DOHH2 (cell line): ENCODE results near the gene LPIN3.

Source experiments
- H3F3A ChIP-seq: fragments of 200-600 bp; sonication (generic), shearing (Covaris generic); 2 replicates; pipeline ENCODE4 v1.6.0; 2016; ENCODE audit warnings: antibody characterized with exemption, mild to moderate bottlenecking; ENCODE audit not compliant: control insufficient read depth, insufficient read depth
- H3K27ac ChIP-seq: fragments of 200-600 bp; sonication (generic); 2 replicates; pipeline ENCODE4 v1.5.1; 2014; ENCODE audit warnings: low read depth, mild to moderate bottlenecking, low read length, moderate library complexity
- H3K27me3 ChIP-seq: fragments of 200-600 bp; sonication (generic); 2 replicates; pipeline ENCODE4 v1.6.1; 2014; ENCODE audit warnings: mild to moderate bottlenecking, low read length, mixed read lengths; ENCODE audit not compliant: control insufficient read depth
- H3K36me3 ChIP-seq: fragments of 200-600 bp; sonication (generic); 2 replicates; pipeline ENCODE4 v1.6.1; 2014; ENCODE audit warnings: mild to moderate bottlenecking, low read length, moderate library complexity, mixed read lengths; ENCODE audit not compliant: control insufficient read depth
- H3K4me1 ChIP-seq: fragments of 200-600 bp; sonication (generic); 2 replicates; pipeline ENCODE4 v1.6.1; 2014; ENCODE audit warnings: mild to moderate bottlenecking, low read length, mixed read lengths; ENCODE audit not compliant: control insufficient read depth
- H3K4me2 ChIP-seq: fragments of 200-600 bp; sonication (generic); 2 replicates; pipeline ENCODE4 v1.6.0; 2014; ENCODE audit warnings: mild to moderate bottlenecking, low read length, moderate library complexity
- H3K4me3 ChIP-seq: fragments of 200-600 bp; sonication (generic); 2 replicates; pipeline ENCODE4 v1.5.1; 2014; ENCODE audit warnings: mild to moderate bottlenecking, low read length, mixed read lengths
- H3K79me2 ChIP-seq: fragments of 200-600 bp; sonication (generic); 2 replicates; pipeline ENCODE4 v1.6.1; 2014; ENCODE audit warnings: mild to moderate bottlenecking, low read length, mixed read lengths; ENCODE audit not compliant: control insufficient read depth
- H3K9me2 ChIP-seq: fragments of 200-600 bp; sonication (generic); replicated peaks from 2 replicates; pipeline ENCODE4 v1.6.1; 2014; ENCODE audit warnings: mild to moderate bottlenecking, low read length, mixed read lengths; ENCODE audit not compliant: control insufficient read depth
- H3K9me3 ChIP-seq: fragments of 200-600 bp; sonication (generic); 2 replicates; pipeline ENCODE4 v1.6.1; 2014; ENCODE audit warnings: antibody characterized with exemption, low read length, mixed read lengths; ENCODE audit not compliant: control insufficient read depth, insufficient read depth
- H4K20me1 ChIP-seq: fragments of 200-600 bp; sonication (generic); 2 replicates; pipeline ENCODE4 v1.6.0; 2014; ENCODE audit warnings: low read depth, mild to moderate bottlenecking, antibody characterized with exemption, low read length, moderate library complexity; ENCODE audit not compliant: control insufficient read depth, insufficient read depth
- EZH2phosphoT487 ChIP-seq: fragments of 200-600 bp; sonication (generic); IDR thresholded peaks from 2 replicates; pipeline ENCODE4 v1.6.1; 2017; ENCODE audit warnings: borderline replicate concordance, mild to moderate bottlenecking, antibody characterized with exemption, low read length, moderate library complexity, mixed read lengths
- TF ChIP-seq, protein P1 (sequence below): fragments of 200-600 bp; sonication (generic); IDR thresholded peaks from one replicate; pipeline ENCODE4 v1.5.1; 2014; ENCODE audit warnings: antibody characterized with exemption, mild to moderate bottlenecking, low read depth, low read length; ENCODE audit not compliant: poor library complexity, severe bottlenecking

Gene LPIN3

DNA sequence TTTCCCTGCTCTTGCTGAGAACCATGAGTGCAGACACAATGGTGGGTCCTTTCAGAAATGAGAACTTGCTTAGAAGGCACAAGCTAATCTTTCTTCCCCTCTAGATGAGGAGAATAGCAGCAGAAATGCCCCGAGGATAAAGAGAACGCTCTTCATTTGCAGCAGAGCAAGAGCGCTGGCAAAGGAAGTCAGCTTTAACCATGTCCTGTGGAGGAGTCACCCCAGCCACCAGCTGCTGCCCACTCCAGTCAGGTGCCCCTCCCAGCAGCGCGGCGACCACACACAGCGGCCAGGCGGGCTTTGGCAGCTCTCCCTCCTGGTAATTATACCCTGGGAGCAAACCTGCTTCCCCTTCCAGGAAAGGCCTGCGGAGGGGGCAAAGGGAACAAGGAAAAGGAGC is 68.4 kb downstream of the LPIN3 start:
- no peak overlapping the region for H3K4me2 ChIP-seq
- no peaks in the 10 kb centered on the region for H3K79me2 ChIP-seq
- H3K27me3 ChIP-seq, result no peaks in the 10 kb centered on the region
- no peak overlapping the region for H3K27ac ChIP-seq
- TF ChIP-seq EZH2phosphoT487, result no peak
- TF ChIP-seq, protein P1, sequence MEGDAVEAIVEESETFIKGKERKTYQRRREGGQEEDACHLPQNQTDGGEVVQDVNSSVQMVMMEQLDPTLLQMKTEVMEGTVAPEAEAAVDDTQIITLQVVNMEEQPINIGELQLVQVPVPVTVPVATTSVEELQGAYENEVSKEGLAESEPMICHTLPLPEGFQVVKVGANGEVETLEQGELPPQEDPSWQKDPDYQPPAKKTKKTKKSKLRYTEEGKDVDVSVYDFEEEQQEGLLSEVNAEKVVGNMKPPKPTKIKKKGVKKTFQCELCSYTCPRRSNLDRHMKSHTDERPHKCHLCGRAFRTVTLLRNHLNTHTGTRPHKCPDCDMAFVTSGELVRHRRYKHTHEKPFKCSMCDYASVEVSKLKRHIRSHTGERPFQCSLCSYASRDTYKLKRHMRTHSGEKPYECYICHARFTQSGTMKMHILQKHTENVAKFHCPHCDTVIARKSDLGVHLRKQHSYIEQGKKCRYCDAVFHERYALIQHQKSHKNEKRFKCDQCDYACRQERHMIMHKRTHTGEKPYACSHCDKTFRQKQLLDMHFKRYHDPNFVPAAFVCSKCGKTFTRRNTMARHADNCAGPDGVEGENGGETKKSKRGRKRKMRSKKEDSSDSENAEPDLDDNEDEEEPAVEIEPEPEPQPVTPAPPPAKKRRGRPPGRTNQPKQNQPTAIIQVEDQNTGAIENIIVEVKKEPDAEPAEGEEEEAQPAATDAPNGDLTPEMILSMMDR, result no peak
- H4K20me1 ChIP-seq, result no peaks in the 10 kb centered on the region
- no peaks in the 10 kb centered on the region for H3K9me2 ChIP-seq
- no peaks in the 10 kb centered on the region for H3F3A ChIP-seq
- H3K36me3 ChIP-seq, result peaks cover 54% of the 10 kb centered on the region
- peaks cover 11% of the 10 kb centered on the region for H3K4me1 ChIP-seq
- no peak overlapping the region for H3K4me3 ChIP-seq
- H3K9me3 ChIP-seq, result no peaks in the 10 kb centered on the region
